Measurements from ENCODE around the gene ALDH1A3. TPM values are rescaled to one million over a fixed set of nuclear protein-coding genes. Genes with fewer than 3 reads are reported as not detected.

The ALDH1A3 gene
- total RNA-seq, 1 experiment from 2014 or later: 5,398 TPM

GRCh38 chr15:100934726-100935125 lies 55.1 kb downstream of the ALDH1A3 start:
- intact Hi-C loops (cut with micrococcal nuclease): loop anchor here (5.0 kb wide), 1 partner anchor 73 kb away; no protein-coding TSS in a partner anchor
- Histone ChIP-seq H3K9ac (ENCODE audit: low read length) (no peak overlapping the region), H3K4me2 (ENCODE audit: low read length) (no peak overlapping the region), H3K4me1 (ENCODE audit: insufficient read depth, low read length) (peaks cover 4% of the 10 kb centered on the region; the same call in 1 of the 2 replicates), H3K27ac (ENCODE audit: low read length) (no peak overlapping the region), H3K79me2 (ENCODE audit: low read length) (no peaks in the 10 kb centered on the region), H3K9me3 (ENCODE audit: low read length) (no peaks in the 10 kb centered on the region), H3K9me2 (replicated peaks; ENCODE audit: low read length) (no peaks in the 10 kb centered on the region), H4K20me1 (ENCODE audit: low read length) (no peaks in the 10 kb centered on the region), H2AFZ (ENCODE audit: low read length) (no peak overlapping the region), H3K4me3 (ENCODE audit: low read length) (no peak overlapping the region), H3K27me3 (ENCODE audit: low read length) (no peaks in the 10 kb centered on the region), H3K36me3 (ENCODE audit: low read depth, low read length) (no peaks in the 10 kb centered on the region), H3F3A (ENCODE audit: low read length, unreplicated experiment) (no peaks in the 10 kb centered on the region)
- DNase-seq (peak; percentile 16), ATAC-seq (peak; percentile 49)
- CTCF ChIA-PET: no interaction called here
- TF ChIP-seq CTCF (conservative IDR thresholded peaks at IDR 0.05; ENCODE audit: low read depth, low read length) (peak; percentile 36), EZH2 (IDR thresholded peaks at IDR 0.05; ENCODE audit: low read length, unreplicated experiment) (no peak), EZH2phosphoT487 (IDR thresholded peaks at IDR 0.05; ENCODE audit: borderline replicate concordance, low read length) (no peak)
- POLR2A ChIA-PET (ENCODE audit: unreplicated experiment): no interaction called here
- BruUV-seq (replicated peaks): no TSS peak

- no peak overlapping the region for H3K9ac ChIP-seq (ENCODE audit: low read length)
- DNase-seq (no peak), ATAC-seq (no peak)
- H3K9me2 ChIP-seq (replicated peaks; ENCODE audit: low read length): no peaks in the 10 kb centered on the region
- H3K4me3 ChIP-seq (ENCODE audit: low read length): no peak overlapping the region
- TF ChIP-seq EZH2 (IDR thresholded peaks at IDR 0.05; ENCODE audit: low read length, unreplicated experiment) (no peak), CTCF (conservative IDR thresholded peaks at IDR 0.05; ENCODE audit: low read depth, low read length) (no peak), EZH2phosphoT487 (IDR thresholded peaks at IDR 0.05; ENCODE audit: borderline replicate concordance, low read length) (no peak)
- H2AFZ ChIP-seq (ENCODE audit: low read length): no peak overlapping the region
- BruUV-seq (replicated peaks): no TSS peak
- no peak overlapping the region for H3K4me2 ChIP-seq (ENCODE audit: low read length)
- no peaks in the 10 kb centered on the region for H3K79me2 ChIP-seq (ENCODE audit: low read length)
- H3K27ac ChIP-seq (ENCODE audit: low read length): no peak overlapping the region
- CTCF ChIA-PET: no interaction called here
- 0 out of 2 replicates have a peak, but pooled peaks cover 3% of the 10 kb centered on the region for H3K4me1 ChIP-seq (ENCODE audit: insufficient read depth, low read length)
- H4K20me1 ChIP-seq (ENCODE audit: low read length): no peaks in the 10 kb centered on the region
- no peaks in the 10 kb centered on the region for H3F3A ChIP-seq (ENCODE audit: low read length, unreplicated experiment)
- H3K36me3 ChIP-seq (ENCODE audit: low read depth, low read length): no peaks in the 10 kb centered on the region
- intact Hi-C loops (cut with micrococcal nuclease): loop anchor here (5.0 kb wide), 1 partner anchor 70 kb away; no protein-coding TSS in a partner anchor
- POLR2A ChIA-PET (ENCODE audit: unreplicated experiment): no interaction called here
- H3K27me3 ChIP-seq (ENCODE audit: low read length): no peaks in the 10 kb centered on the region
- H3K9me3 ChIP-seq (ENCODE audit: low read length): no peaks in the 10 kb centered on the region
Measured at GRCh38 chr15:100937171-100937570, 57.5 kb downstream of the ALDH1A3 start.

GRCh38 chr15:100939791-100940190 lies 60.2 kb downstream of the ALDH1A3 start:
- POLR2A ChIA-PET (ENCODE audit: unreplicated experiment): no interaction called here
- no peak overlapping the region for H3K4me2 ChIP-seq (ENCODE audit: low read length)
- CTCF ChIA-PET: no interaction called here
- H3K9ac ChIP-seq (ENCODE audit: low read length): no peak overlapping the region
- intact Hi-C loops (cut with micrococcal nuclease): loop anchor here (5.0 kb wide), 1 partner anchor 68 kb away; no protein-coding TSS in a partner anchor
- BruUV-seq (replicated peaks): no TSS peak
- H4K20me1 ChIP-seq (ENCODE audit: low read length): no peaks in the 10 kb centered on the region
- no peak overlapping the region for H3K27ac ChIP-seq (ENCODE audit: low read length)
- no peaks in the 10 kb centered on the region for H3K79me2 ChIP-seq (ENCODE audit: low read length)
- H3K4me3 ChIP-seq (ENCODE audit: low read length): no peak overlapping the region
- no peaks in the 10 kb centered on the region for H3K9me3 ChIP-seq (ENCODE audit: low read length)
- no peaks in the 10 kb centered on the region for H3K27me3 ChIP-seq (ENCODE audit: low read length)
- H3K9me2 ChIP-seq (replicated peaks; ENCODE audit: low read length): no peaks in the 10 kb centered on the region
- no peak for DNase-seq
- H2AFZ ChIP-seq (ENCODE audit: low read length): no peak overlapping the region
- TF ChIP-seq EZH2phosphoT487 (IDR thresholded peaks at IDR 0.05; ENCODE audit: borderline replicate concordance, low read length) (no peak), EZH2 (IDR thresholded peaks at IDR 0.05; ENCODE audit: low read length, unreplicated experiment) (no peak), CTCF (conservative IDR thresholded peaks at IDR 0.05; ENCODE audit: low read depth, low read length) (no peak)
- H3K36me3 ChIP-seq (ENCODE audit: low read depth, low read length): no peaks in the 10 kb centered on the region
- no peaks in the 10 kb centered on the region for H3F3A ChIP-seq (ENCODE audit: low read length, unreplicated experiment)
- H3K4me1 ChIP-seq (ENCODE audit: insufficient read depth, low read length): no peaks in the 10 kb centered on the region
- no peak for ATAC-seq

Measured in PC-3 (cell line).